SK-N-SH treated with all-trans-retinoic acid at 6 μM for 48 hours (cell line): Measurements from ENCODE around the gene MFSD6.

Source experiments
- ATAC-seq: fragments of 200-7000 bp; cut with Tn5 transposase; 3 replicates; pipeline ENCODE4 v1.9.1; 2020; ENCODE audit warnings: mild to moderate bottlenecking, moderate library complexity
- BACH2 ChIP-seq: fragments of 250-450 bp; sonication (Bioruptor Pico); IDR thresholded peaks from 2 replicates; pipeline ENCODE4 v1.9.0; 2021; ENCODE audit warnings: mild to moderate bottlenecking, borderline replicate concordance
- CSDC2 ChIP-seq: fragments of 250-450 bp; sonication (Bioruptor Pico); IDR thresholded peaks from 2 replicates; pipeline ENCODE4 v1.5.0; 2020; ENCODE audit warnings: mild to moderate bottlenecking, moderate library complexity
- CSRNP3 ChIP-seq: fragments of 250-450 bp; sonication (Bioruptor Pico); IDR thresholded peaks from 2 replicates; pipeline ENCODE4 v1.5.1; 2021; ENCODE audit warnings: mild to moderate bottlenecking, moderate library complexity
- ESRRG ChIP-seq: fragments of 250-450 bp; sonication (Bioruptor Pico); IDR thresholded peaks from 2 replicates; pipeline ENCODE4 v1.6.1; 2021; ENCODE audit warnings: mild to moderate bottlenecking
- GLIS3 ChIP-seq: fragments of 250-450 bp; sonication (Bioruptor Pico); IDR thresholded peaks from 2 replicates; pipeline ENCODE4 v1.5.0; 2020; ENCODE audit warnings: mild to moderate bottlenecking, moderate library complexity
- OSR1 ChIP-seq: fragments of 250-450 bp; sonication (Bioruptor Pico); IDR thresholded peaks from 2 replicates; pipeline ENCODE4 v1.8.0; 2022; ENCODE audit warnings: moderate library complexity, mild to moderate bottlenecking, inconsistent platforms
- PATZ1 ChIP-seq: fragments of 250-450 bp; sonication (Bioruptor Pico); IDR thresholded peaks from 2 replicates; pipeline ENCODE4 v1.8.0; 2020; ENCODE audit warnings: mild to moderate bottlenecking, moderate library complexity, borderline replicate concordance
- PPARA ChIP-seq: fragments of 250-450 bp; sonication (Bioruptor Pico); IDR thresholded peaks from 2 replicates; pipeline ENCODE4 v1.5.0; 2020; ENCODE audit warnings: mild to moderate bottlenecking, borderline replicate concordance
- RARB ChIP-seq: fragments of 250-450 bp; sonication (Bioruptor Pico); IDR thresholded peaks from 2 replicates; pipeline ENCODE4 v1.8.0; 2021; ENCODE audit warnings: mild to moderate bottlenecking, moderate library complexity
- SNAI2 ChIP-seq: fragments of 250-450 bp; sonication (Bioruptor Pico); IDR thresholded peaks from 2 replicates; pipeline ENCODE4 v1.5.0; 2020; ENCODE audit warnings: mild to moderate bottlenecking, moderate library complexity
- TCF4 ChIP-seq: fragments of 250-450 bp; sonication (Bioruptor Pico); IDR thresholded peaks from 2 replicates; pipeline ENCODE4 v1.8.0; 2021; ENCODE audit warnings: mild to moderate bottlenecking, moderate library complexity, borderline replicate concordance
- TOX ChIP-seq: fragments of 250-450 bp; sonication (Bioruptor Pico); IDR thresholded peaks from 2 replicates; pipeline ENCODE4 v1.8.0; 2021; ENCODE audit warnings: mild to moderate bottlenecking, moderate library complexity, borderline replicate concordance
- TSHZ2 ChIP-seq: fragments of 250-450 bp; sonication (Bioruptor Pico); IDR thresholded peaks from 2 replicates; pipeline ENCODE4 v1.5.0; 2020; ENCODE audit warnings: mild to moderate bottlenecking, moderate library complexity
- ZFP3 ChIP-seq: fragments of 250-450 bp; sonication (Bioruptor Pico); IDR thresholded peaks from 2 replicates; pipeline ENCODE4 v1.5.0; 2020; ENCODE audit warnings: mild to moderate bottlenecking, moderate library complexity
- ZNF565 ChIP-seq: fragments of 450-650 bp; formaldehyde crosslinking; conservative IDR thresholded peaks from 2 replicates; pipeline ENCODE4 v1.5.0; 2020; ENCODE audit warnings: low read depth, mild to moderate bottlenecking, moderate library complexity
- ZNF70 ChIP-seq: fragments of 450-650 bp; formaldehyde crosslinking; IDR thresholded peaks from 2 replicates; pipeline ENCODE4 v1.5.0; 2020; ENCODE audit warnings: mild to moderate bottlenecking, moderate library complexity
- ZNF8 ChIP-seq: fragments of 450-650 bp; formaldehyde crosslinking; IDR thresholded peaks from 2 replicates; pipeline ENCODE4 v1.5.0; 2020; ENCODE audit warnings: mild to moderate bottlenecking, moderate library complexity

Gene MFSD6

GRCh38 chr2:190369635-190370034 lies 38.5 kb upstream of the MFSD6 start (continued):
- TF ChIP-seq TSHZ2 (CRISPR knock-in tag) (no peak), CSRNP3 (CRISPR knock-in tag) (no peak), ESRRG (no peak), CSDC2 (CRISPR knock-in tag) (no peak), BACH2 (CRISPR knock-in tag) (no peak), ZNF70 (CRISPR knock-in tag) (no peak), SNAI2 (CRISPR knock-in tag) (no peak)

GRCh38 chr2:190376083-190376482 lies 32.1 kb upstream of the MFSD6 start:
- ATAC-seq: no peak
- TF ChIP-seq CSRNP3 (CRISPR knock-in tag) (no peak), PATZ1 (CRISPR knock-in tag) (no peak), TCF4 (CRISPR knock-in tag) (no peak), OSR1 (CRISPR knock-in tag) (no peak), TSHZ2 (CRISPR knock-in tag) (no peak), ZNF8 (CRISPR knock-in tag) (no peak), PPARA (CRISPR knock-in tag) (no peak), ZNF70 (CRISPR knock-in tag) (no peak), ZNF565 (CRISPR knock-in tag) (no peak)

GRCh38 chr2:190376591-190377245 lies 31.4 kb upstream of the MFSD6 start:
- ATAC-seq: no peak
- TF ChIP-seq CSDC2 (CRISPR knock-in tag) (no peak), TOX (CRISPR knock-in tag) (no peak), BACH2 (CRISPR knock-in tag) (no peak), ESRRG (no peak), SNAI2 (CRISPR knock-in tag) (no peak), PPARA (CRISPR knock-in tag) (no peak), ZNF70 (CRISPR knock-in tag) (no peak), OSR1 (CRISPR knock-in tag) (no peak), ZNF8 (CRISPR knock-in tag) (no peak), ZFP3 (CRISPR knock-in tag) (no peak)

- no peak; the same call in 1 of the 3 replicates for ATAC-seq
- TF ChIP-seq PATZ1 (CRISPR knock-in tag): no peak
- TF ChIP-seq RARB: no peak
- no peak for TF ChIP-seq TSHZ2 (CRISPR knock-in tag)
- no peak for TF ChIP-seq GLIS3
These were observed 29.3 kb upstream of the MFSD6 start for GRCh38 chr2:190378880-190379237.
